ENCODE data around the gene ACTN4. TPM values are rescaled to one million over a fixed set of nuclear protein-coding genes. Genes with fewer than 3 reads are reported as not detected.
"Not testable (repeated sequence)": the region's sequence is repeated elsewhere in the genome, so short reads cannot be mapped to it uniquely, and the experiment has no call there.

The ACTN4 gene
- total and polyA plus RNA-seq, 3 experiments from 2014 or later, result 31.9 to 314 (median 295) TPM

- peak overlapping the region in 1 of 8 donors; percentile 19 for H3K27ac Mint-ChIP-seq
- H3K9me3 ChIP-seq (ENCODE audit: low read length); H3K4me1 Mint-ChIP-seq; H3K4me3 Mint-ChIP-seq; H3K27me3 Mint-ChIP-seq; H3K4me1 ChIP-seq (ENCODE audit: insufficient read depth, low read length); H3K27me3 ChIP-seq (ENCODE audit: insufficient read depth, low read length, poor library complexity, severe bottlenecking); H3K27ac ChIP-seq (ENCODE audit: low read depth, low read length); DNase-seq; H3K4me3 ChIP-seq (ENCODE audit: low read length); H3K9me3 Mint-ChIP-seq; H3K36me3 Mint-ChIP-seq; H3K36me3 ChIP-seq (ENCODE audit: insufficient read depth, low read length): not testable (repeated sequence)
- ChIA-PET POLR2A (interaction anchor here (0.6 to 1.3 kb wide), 2 partner anchors 23 to 26 kb away, joined by 4 to 7 read pairs; no protein-coding TSS in a partner anchor), CTCF (interaction anchor here (0.7 to 1.0 kb wide), 2 partner anchors 9 to 19 kb away, joined by 3 to 4 read pairs; no protein-coding TSS in a partner anchor)
Measured at GRCh38 chr19:38760805-38761517, 113.5 kb downstream of the ACTN4 start.

- ChIA-PET POLR2A (interaction anchor here (1.3 kb wide), 1 partner anchor 27 kb away, joined by 7 read pairs; no protein-coding TSS in a partner anchor), CTCF (interaction anchor here (0.7 to 1.3 kb wide), 3 partner anchors 8 to 125 kb away, joined by 3 to 4 read pairs (median 3); no protein-coding TSS in a partner anchor)
- not testable (repeated sequence) for H3K27ac ChIP-seq (ENCODE audit: low read depth, low read length); H3K4me3 ChIP-seq (ENCODE audit: low read length); H3K4me1 Mint-ChIP-seq; H3K9me3 ChIP-seq (ENCODE audit: low read length); H3K4me3 Mint-ChIP-seq; H3K27me3 ChIP-seq (ENCODE audit: insufficient read depth, low read length, poor library complexity, severe bottlenecking); H3K27me3 Mint-ChIP-seq; H3K36me3 ChIP-seq (ENCODE audit: insufficient read depth, low read length); H3K4me1 ChIP-seq (ENCODE audit: insufficient read depth, low read length); DNase-seq; H3K36me3 Mint-ChIP-seq; H3K9me3 Mint-ChIP-seq
- H3K27ac Mint-ChIP-seq, result peak overlapping the region in 2 of 8 donors; percentile 10 to 44
Measured at GRCh38 chr19:38761884-38762389, 114.5 kb downstream of the ACTN4 start.

GRCh38 chr19:38763795-38764220 is 116.4 kb downstream of the ACTN4 start:
- no peaks in the 10 kb centered on the region for H3K9me3 Mint-ChIP-seq
- ChIA-PET CTCF (no interaction called here), POLR2A (no interaction called here)
- no peaks in the 10 kb centered on the region for H3K27me3 Mint-ChIP-seq
- no peak overlapping the region for H3K4me3 Mint-ChIP-seq
- no peaks in the 10 kb centered on the region for H3K4me1 ChIP-seq (ENCODE audit: insufficient read depth, low read length)
- no peaks in the 10 kb centered on the region for H3K9me3 ChIP-seq (ENCODE audit: low read length)
- no peaks in the 10 kb centered on the region for H3K36me3 ChIP-seq (ENCODE audit: insufficient read depth, low read length)
- no peak overlapping the region for H3K27ac Mint-ChIP-seq
- no peaks in the 10 kb centered on the region for H3K27me3 ChIP-seq (ENCODE audit: insufficient read depth, low read length, poor library complexity, severe bottlenecking)
- no peak overlapping the region for H3K4me3 ChIP-seq (ENCODE audit: low read length)
- H3K4me1 Mint-ChIP-seq, result peaks cover 0 to 2% (median 0%) of the 10 kb centered on the region in 3 donors
- DNase-seq, result no peak
- no peaks in the 10 kb centered on the region for H3K36me3 Mint-ChIP-seq
- no peak overlapping the region for H3K27ac ChIP-seq (ENCODE audit: low read depth, low read length)

- Histone ChIP-seq H3K4me1 (ENCODE audit: insufficient read depth, low read length) (peaks cover 6% of the 10 kb centered on the region), H3K27ac (ENCODE audit: low read depth, low read length) (no peak overlapping the region), H3K27me3 (ENCODE audit: insufficient read depth, low read length, poor library complexity, severe bottlenecking) (no peaks in the 10 kb centered on the region), H3K9me3 (ENCODE audit: low read length) (no peaks in the 10 kb centered on the region), H3K4me3 (ENCODE audit: low read length) (no peak overlapping the region), H3K36me3 (ENCODE audit: insufficient read depth, low read length) (no peaks in the 10 kb centered on the region)
- CTCF ChIA-PET, result no interaction called here
- no peak overlapping the region for H3K27ac Mint-ChIP-seq
- H3K27me3 Mint-ChIP-seq, result no peaks in the 10 kb centered on the region
- POLR2A ChIA-PET, result no interaction called here
- peak overlapping the region in 1 of 7 donors; percentile 6 for H3K4me3 Mint-ChIP-seq
- H3K36me3 Mint-ChIP-seq, result no peaks in the 10 kb centered on the region
- DNase-seq, result no peak
- no peaks in the 10 kb centered on the region for H3K9me3 Mint-ChIP-seq
- peaks cover 6 to 10% (median 7%) of the 10 kb centered on the region in 3 donors for H3K4me1 Mint-ChIP-seq
Measured at GRCh38 chr19:38765214-38765613, 117.8 kb downstream of the ACTN4 start.

- no peaks in the 10 kb centered on the region for H3K27me3 Mint-ChIP-seq
- H3K36me3 Mint-ChIP-seq, result no peaks in the 10 kb centered on the region
- Histone ChIP-seq H3K9me3 (ENCODE audit: low read length) (no peaks in the 10 kb centered on the region), H3K4me1 (ENCODE audit: insufficient read depth, low read length) (peaks cover 6% of the 10 kb centered on the region), H3K36me3 (ENCODE audit: insufficient read depth, low read length) (no peaks in the 10 kb centered on the region), H3K27me3 (ENCODE audit: insufficient read depth, low read length, poor library complexity, severe bottlenecking) (no peaks in the 10 kb centered on the region), H3K27ac (ENCODE audit: low read depth, low read length) (no peak overlapping the region), H3K4me3 (ENCODE audit: low read length) (no peak overlapping the region)
- CTCF ChIA-PET, result no interaction called here
- H3K4me3 Mint-ChIP-seq, result no peak overlapping the region
- H3K27ac Mint-ChIP-seq, result peak overlapping the region in 1 of 8 donors; percentile 46
- DNase-seq, result no peak
- peaks cover 6 to 10% (median 7%) of the 10 kb centered on the region in 3 donors for H3K4me1 Mint-ChIP-seq
- POLR2A ChIA-PET, result no interaction called here
- H3K9me3 Mint-ChIP-seq, result no peaks in the 10 kb centered on the region
Measured at GRCh38 chr19:38766276-38767047, 119.0 kb downstream of the ACTN4 start.

GRCh38 chr19:38769635-38770211 is 122.3 kb downstream of the ACTN4 start:
- ChIA-PET POLR2A (interaction anchor here (1.0 to 1.6 kb wide), 6 partner anchors 35 to 161 kb away, joined by 5 to 17 read pairs (median 6); partner anchors contain the start of genes ECH1, MRPS12 and SARS2), CTCF (interaction anchor here (0.7 to 1.7 kb wide), 29 partner anchors 8 to 367 kb away, joined by 3 to 14 read pairs (median 4); partner anchors contain the start of genes CAPN12, ECH1, FAM98C and HNRNPL)
- no peaks in the 10 kb centered on the region for H3K9me3 Mint-ChIP-seq
- no peaks in the 10 kb centered on the region for H3K36me3 Mint-ChIP-seq
- no peaks in the 10 kb centered on the region for H3K27me3 ChIP-seq (ENCODE audit: insufficient read depth, low read length, poor library complexity, severe bottlenecking)
- H3K27ac ChIP-seq (ENCODE audit: low read depth, low read length), result no peak overlapping the region
- peaks cover 6% of the 10 kb centered on the region for H3K4me1 ChIP-seq (ENCODE audit: insufficient read depth, low read length)
- H3K27me3 Mint-ChIP-seq, result no peaks in the 10 kb centered on the region
- H3K36me3 ChIP-seq (ENCODE audit: insufficient read depth, low read length), result no peaks in the 10 kb centered on the region
- H3K27ac Mint-ChIP-seq, result peak overlapping the region; percentile 63 to 94 (median 88)
- H3K4me3 ChIP-seq (ENCODE audit: low read length), result no peak overlapping the region
- peaks cover 6 to 10% (median 7%) of the 10 kb centered on the region in 3 donors for H3K4me1 Mint-ChIP-seq
- DNase-seq, result peak; percentile 86 to 93 (median 91)
- peak overlapping the region; percentile 53 to 66 (median 60) for H3K4me3 Mint-ChIP-seq
- H3K9me3 ChIP-seq (ENCODE audit: low read length), result no peaks in the 10 kb centered on the region

GRCh38 chr19:38770228-38770948 is 122.9 kb downstream of the ACTN4 start:
- not testable (repeated sequence) for H3K4me1 Mint-ChIP-seq; H3K27ac ChIP-seq (ENCODE audit: low read depth, low read length); H3K9me3 Mint-ChIP-seq; H3K36me3 ChIP-seq (ENCODE audit: insufficient read depth, low read length); H3K27me3 ChIP-seq (ENCODE audit: insufficient read depth, low read length, poor library complexity, severe bottlenecking); DNase-seq; H3K4me3 ChIP-seq (ENCODE audit: low read length); H3K4me1 ChIP-seq (ENCODE audit: insufficient read depth, low read length); H3K36me3 Mint-ChIP-seq; H3K27me3 Mint-ChIP-seq; H3K9me3 ChIP-seq (ENCODE audit: low read length)
- POLR2A ChIA-PET, result interaction anchor here (1.2 to 1.6 kb wide), 4 partner anchors 36 to 160 kb away, joined by 6 to 17 read pairs (median 7); partner anchors contain the start of genes ECH1, MRPS12 and SARS2
- H3K27ac Mint-ChIP-seq, result peak overlapping the region in 2 of 8 donors; percentile 88 to 93
- CTCF ChIA-PET, result interaction anchor here (0.7 to 1.7 kb wide), 22 partner anchors 9 to 163 kb away, joined by 3 to 14 read pairs (median 4); partner anchors contain the start of genes CAPN12, ECH1, LGALS7B and MRPS12
- H3K4me3 Mint-ChIP-seq, result peak overlapping the region in 2 of 7 donors; percentile 59 to 66

Measured in CD8-positive, alpha-beta memory T cell (primary cell).